ENCODE measurements around the gene TTPAL.
A peak's percentile ranks its signal among the peaks of the same experiment; 100 is the strongest.

GRCh38 chr20:44471481-44471882 is 4.2 kb upstream of the TTPAL start:
- TF ChIP-seq KDM1A (IDR thresholded peaks at IDR 0.05; ENCODE audit: borderline replicate concordance) = no peak
- TF ChIP-seq YY1 (IDR thresholded peaks at IDR 0.05; ENCODE audit: low read depth, low read length) = no peak
- peak; percentile 5 to 43 (median 14); a peak in 2 of 6 replicates for TF ChIP-seq CTCF (IDR thresholded peaks at IDR 0.05 in 2 of 3, conservative IDR thresholded peaks at IDR 0.05 in 1 of 3; ENCODE audit: control insufficient read depth in 2 of 3, extremely low read depth in 1 of 3, insufficient read depth in 1 of 3, low read depth in 3 of 3, low read length in 3 of 3)
- no peak for TF ChIP-seq MXI1 (IDR thresholded peaks at IDR 0.05; ENCODE audit: low read depth, low read length)
- no peak for TF ChIP-seq EZH2 (IDR thresholded peaks at IDR 0.05; ENCODE audit: borderline replicate concordance, control insufficient read depth, low read depth, low read length)
- TF ChIP-seq RELB (IDR thresholded peaks at IDR 0.05; ENCODE audit: low read depth) = no peak
- no peak for TF ChIP-seq POLR2A (IDR thresholded peaks at IDR 0.05; ENCODE audit: low read depth, low read length)

Measured in GM12878 (cell line).